K562 (cell line): Measurements from ENCODE around the gene STK25. TPM values are rescaled to one million over a fixed set of nuclear protein-coding genes. Genes with fewer than 3 reads are reported as not detected.

Experiments
- ATAC-seq: fragments of 200-7000 bp; cut with Tn5 transposase; 3 replicates; pipeline ENCODE4 v1.9.1; 2020; ENCODE audit warnings: moderate library complexity
- BruUV-seq: library from RNA; stranded (reverse); fragments of 400-500 nt; replicated peaks from 2 replicates; lab custom pipeline; 2021; lab: Mats Ljungman, UMichigan
- CTCF ChIA-PET: fragments of 300-600 bp; formaldehyde crosslinking; extraction: SDS; loops from one replicate; lab custom pipeline; 2021; ENCODE audit warnings: low intra/inter-chr PET ratio; lab: Yijun Ruan, JAX
- POLR2A ChIA-PET: fragments of 300-600, 350-650 bp; sonication (Branson Sonifier 250); formaldehyde crosslinking; extraction: SDS; loops from one replicate; lab custom pipeline; 2021; ENCODE audit warnings: antibody characterized with exemption, inconsistent platforms; lab: Yijun Ruan, JAX
- DNase-seq, 4 experiments: peaks; one replicate each; pipeline versions ENCODE4 v3.0.0 to v3.0.0-alpha.2; 2011 to 2018; ENCODE audit warnings: low spot score in 3 of 4, mixed read lengths in 3 of 4; ENCODE audit errors: extremely low read depth in 1 of 4
- FAIRE-seq: peaks from 2 replicates; lab custom pipeline; 2011; peaks lifted over from hg19 to GRCh38; lab: Jason Lieb, UNC
- H2AFZ ChIP-seq: 2 replicates; pipeline ENCODE4 v1.6.0; 2011; ENCODE audit warnings: low read depth, low read length, control low read depth, inconsistent platforms
- H3K27ac ChIP-seq: fragments of 200-600 bp; 3 replicates; pipeline ENCODE4 v1.8.0; 2011; ENCODE audit warnings: low read depth, mild to moderate bottlenecking, control low read depth, inconsistent platforms, low read length, moderate library complexity, mixed read lengths; ENCODE audit errors: extremely low read depth
- H3K27me3 ChIP-seq, 2 experiments: fragments of 300-600 bp in 1 of 2; 2 replicates in 1 of 2; 3 replicates in 1 of 2; pipeline versions ENCODE4 v1.6.0 to v1.8.0; 2011; ENCODE audit warnings: inconsistent platforms in 2 of 2, low read length in 2 of 2, mild to moderate bottlenecking in 1 of 2, mixed read lengths in 1 of 2, moderate library complexity in 1 of 2; ENCODE audit not compliant: control insufficient read depth in 2 of 2, insufficient read depth in 2 of 2
- H3K36me3 ChIP-seq: fragments of 300-600 bp; 3 replicates; pipeline ENCODE4 v1.8.0; 2011; ENCODE audit warnings: mild to moderate bottlenecking, low read length, inconsistent platforms; ENCODE audit not compliant: control insufficient read depth, insufficient read depth
- H3K4me1 ChIP-seq, 2 experiments: fragments of 200-600 bp in 1 of 2; replicated peaks in 1 of 2; 2 replicates in 1 of 2; 3 replicates in 1 of 2; pipeline versions ENCODE4 v1.5.1 to v1.8.0; 2011; ENCODE audit warnings: inconsistent platforms in 2 of 2, low read length in 2 of 2, mild to moderate bottlenecking in 1 of 2, mixed read lengths in 1 of 2, moderate library complexity in 1 of 2; ENCODE audit not compliant: control insufficient read depth in 2 of 2, insufficient read depth in 2 of 2
- H3K4me2 ChIP-seq: 2 replicates; pipeline ENCODE4 v1.6.1; 2011; ENCODE audit warnings: low read length, control low read depth, inconsistent platforms, mixed read lengths; ENCODE audit not compliant: insufficient read depth
- H3K4me3 ChIP-seq: fragments of 200-600 bp; sonication (generic), shearing (Covaris generic); 2 replicates; pipeline ENCODE4 v1.5.1; 2016; ENCODE audit warnings: control low read depth, inconsistent platforms
- H3K79me2 ChIP-seq: fragments of 200-600 bp; 3 replicates; pipeline ENCODE4 v1.8.0; 2011; ENCODE audit warnings: low read length, inconsistent platforms; ENCODE audit not compliant: control insufficient read depth, insufficient read depth
- H3K9ac ChIP-seq, 2 experiments: 2 replicates each; pipeline versions ENCODE4 v1.6.0 to v1.6.1; 2011; ENCODE audit warnings: low read depth in 2 of 2, low read length in 2 of 2, control low read depth in 1 of 2, inconsistent platforms in 1 of 2, mild to moderate bottlenecking in 1 of 2, mixed read lengths in 1 of 2; ENCODE audit not compliant: insufficient read depth in 1 of 2
- H3K9me1 ChIP-seq: one replicate; pipeline ENCODE4 v1.6.0; 2011; ENCODE audit warnings: inconsistent platforms, mild to moderate bottlenecking, low read length, moderate library complexity; ENCODE audit not compliant: control insufficient read depth, insufficient read depth
- H3K9me3 ChIP-seq: replicated peaks from 2 replicates; pipeline ENCODE4 v1.5.1; 2011; ENCODE audit warnings: low read depth, low read length, inconsistent platforms; ENCODE audit not compliant: control insufficient read depth, insufficient read depth
- H4K20me1 ChIP-seq: replicated peaks from 2 replicates; pipeline ENCODE4 v1.6.1; 2011; ENCODE audit warnings: low read length, inconsistent platforms, mixed read lengths; ENCODE audit not compliant: control insufficient read depth, insufficient read depth
- CBFB ChIP-seq: sonication (generic); formaldehyde crosslinking; IDR thresholded peaks from 2 replicates; pipeline ENCODE4 v1.4.0; 2020; ENCODE audit warnings: mild to moderate bottlenecking, missing genetic modification reagents
- MYNN ChIP-seq, 2 experiments: sonication (generic); formaldehyde crosslinking in 1 of 2; IDR thresholded peaks; 2 replicates each; pipeline versions ENCODE4 v1.5.0 to v1.6.1; 2016 to 2020; ENCODE audit warnings: antibody characterized with exemption in 1 of 2, missing genetic modification reagents in 1 of 2
- POLR2G ChIP-seq: fragments of 200-400 bp; formaldehyde crosslinking; IDR thresholded peaks from 2 replicates; pipeline ENCODE4 v1.6.1; 2017; ENCODE audit warnings: low read depth, mild to moderate bottlenecking, antibody characterized with exemption, low read length, moderate library complexity
- TCF7 ChIP-seq: sonication (generic); IDR thresholded peaks from 2 replicates; pipeline ENCODE4 v1.6.1; 2016; ENCODE audit warnings: antibody characterized with exemption, borderline replicate concordance
- WGBS: fragments of 100-300 bp; shearing (Covaris generic); methylation state at CpG from one replicate; pipeline ENCODE4 v1.1.6; 2016; ENCODE audit warnings: low coverage, mixed read lengths; ENCODE audit not compliant: insufficient coverage; ENCODE audit errors: missing lambda C conversion rate; 5-methylcytosine and 5-hydroxymethylcytosine counted together
- in situ Hi-C: fragments of 300-500 bp; cut with MboI; formaldehyde crosslinking; loops from 4 replicates; pipeline ENCODE4 v1.15.0; 2018; ENCODE audit warnings: inconsistent platforms, mixed read lengths
- intact Hi-C: fragments of 100-400 bp; cut with micrococcal nuclease; formaldehyde crosslinking; loops from 2 replicates; pipeline ENCODE4 v1.14.2; 2022
- polyA plus RNA-seq, 8 experiments: library from polyadenylated mRNA; depleted of rRNA in 4 of 8; stranded (reverse) in 5 of 8; unstranded in 3 of 8; fragments of >200 nt; fragmentation: Nextera tagmentation in 2 of 8; fragmentation: Illumina TruSeq in 1 of 8; extraction: Ambion mirVana in 2 of 8; extraction: Trizol in 1 of 8; gene quantifications; 2 replicates each; pipeline versions ENCODE4 v1.2.1 to v1.2.3, GENCODE V29; 2011 to 2014; ENCODE audit warnings: inconsistent platforms in 1 of 8, missing spikeins in 1 of 8
- total RNA-seq, 7 experiments: library from RNA; depleted of rRNA in 6 of 7; stranded (reverse); fragments of >200 nt in 6 of 7; fragmentation: Illumina TruSeq in 2 of 7; extraction: Trizol in 2 of 7; gene quantifications; 2 replicates each; pipeline versions ENCODE4 v1.2.1 to v1.2.3, GENCODE V29; 2011 to 2021; ENCODE audit warnings: low replicate concordance in 1 of 7

STK25 gene
- total and polyA plus RNA-seq, 9 of the 15 experiments (the other 6 are each of a cell fraction or from before 2014, with no cell fraction given) = 5.4 to 177 (median 116) TPM

- H3K9ac ChIP-seq = no peak overlapping the region; a peak in 1 of 4 replicates
- intact Hi-C loops = no loop called here
- H2AFZ ChIP-seq = no peak overlapping the region
- CTCF ChIA-PET = interaction anchor here (0.6 kb wide), 1 partner anchor 50 kb away, joined by 3 read pairs; no protein-coding TSS in a partner anchor
- peaks cover 40% of the 10 kb centered on the region; the same call in 2 of the 3 replicates for H3K36me3 ChIP-seq
- H3K79me2 ChIP-seq = no peaks in the 10 kb centered on the region
- no peak overlapping the region for H3K4me2 ChIP-seq
- POLR2A ChIA-PET = interaction anchor here (0.5 to 1.3 kb wide), 6 partner anchors 10 to 230 kb away, joined by 3 to 4 read pairs (median 3); no protein-coding TSS in a partner anchor
- H3K4me3 ChIP-seq = no peak overlapping the region
- no peaks in the 10 kb centered on the region for H3K9me3 ChIP-seq
- no TSS peak for BruUV-seq
- H3K9me1 ChIP-seq = peaks cover 4% of the 10 kb centered on the region
- in situ Hi-C loops = no loop called here
- peaks cover 22 to 39% of the 10 kb centered on the region in 2 experiments; a peak in 4 of 5 replicates for H3K4me1 ChIP-seq
- 0 out of 2 replicates have a peak, but pooled peaks have one; percentile 21 for TF ChIP-seq MYNN (IDR thresholded peaks at IDR 0.05)
- no peak for TF ChIP-seq MYNN (CRISPR knock-in tag; IDR thresholded peaks at IDR 0.05)
- peak; percentile 36 for TF ChIP-seq POLR2G
- no peak for TF ChIP-seq TCF7
- TF ChIP-seq, all 486 proteins: peak for 2
- H4K20me1 ChIP-seq = no peaks in the 10 kb centered on the region
- DNase-seq = no peak
- 90% methylated on average over 6 of the region's 7 CpGs for WGBS
- no peaks in the 10 kb centered on the region for H3K27me3 ChIP-seq
- no peak overlapping the region for H3K27ac ChIP-seq
- FAIRE-seq = no peak
- ATAC-seq = no peak
These were observed 16.2 kb downstream of the STK25 start for GRCh38 chr2:241492174-241492565.

- no peak for TF ChIP-seq CBFB (CRISPR knock-in tag)
- TF ChIP-seq POLR2G = peak; percentile 47
- no peak overlapping the region for H3K4me2 ChIP-seq
- in situ Hi-C loops (no loop called here), intact Hi-C loops (no loop called here)
- no peak for FAIRE-seq
- H3K9ac ChIP-seq = no peak overlapping the region; a peak in 1 of 4 replicates
- H3K79me2 ChIP-seq = no peaks in the 10 kb centered on the region
- no peaks in the 10 kb centered on the region for H3K9me3 ChIP-seq
- no peak for DNase-seq
- no peak overlapping the region for H2AFZ ChIP-seq
- ATAC-seq = 0 out of 3 replicates have a peak, but pooled peaks have one; percentile 6
- H3K27me3 ChIP-seq = no peaks in the 10 kb centered on the region
- peaks cover 35% of the 10 kb centered on the region; the same call in 2 of the 3 replicates for H3K36me3 ChIP-seq
- no peak overlapping the region for H3K4me3 ChIP-seq
- H3K4me1 ChIP-seq = peaks cover 22 to 39% of the 10 kb centered on the region in 2 experiments; a peak in 4 of 5 replicates
- POLR2A ChIA-PET = interaction anchor here (0.5 to 1.3 kb wide), 7 partner anchors 10 to 466 kb away, joined by 3 to 4 read pairs (median 3); no protein-coding TSS in a partner anchor
- no peaks in the 10 kb centered on the region for H4K20me1 ChIP-seq
- no TSS peak for BruUV-seq
- H3K27ac ChIP-seq = no peak overlapping the region
- CTCF ChIA-PET = interaction anchor here (0.6 kb wide), 1 partner anchor 49 kb away, joined by 3 read pairs; no protein-coding TSS in a partner anchor
- 76% methylated on average over 8 of the region's 15 CpGs for WGBS
- H3K9me1 ChIP-seq = peaks cover 4% of the 10 kb centered on the region
These were observed 16.7 kb downstream of the STK25 start for GRCh38 chr2:241491549-241492173.
